GM23338 (cell line): Measurements from ENCODE around the gene TTC22.

Source experiments
- EZH2 ChIP-seq: fragments of 200-600 bp; sonication (generic); IDR thresholded peaks from one replicate; pipeline ENCODE4 v1.8.0; 2017; ENCODE audit warnings: antibody characterized with exemption, mild to moderate bottlenecking, low read depth; ENCODE audit not compliant: unreplicated experiment
- POLR2AphosphoS5 ChIP-seq: IDR thresholded peaks from 2 replicates; pipeline ENCODE4 v1.6.1; 2016; ENCODE audit warnings: antibody characterized with exemption, low read depth
- TF ChIP-seq, protein P1 (sequence below): IDR thresholded peaks from one replicate; pipeline ENCODE4 v1.6.1; 2018; ENCODE audit warnings: antibody characterized with exemption; ENCODE audit not compliant: unreplicated experiment
- TF ChIP-seq, protein P2 (sequence below), 2 experiments: fragments of 200-600 bp in 1 of 2; sonication (generic) in 1 of 2; conservative IDR thresholded peaks; 2 replicates each; pipeline versions ENCODE4 v1.5.1 to v1.6.1; 2016 to 2017; ENCODE audit warnings: antibody characterized with exemption in 2 of 2, low read depth in 2 of 2, mild to moderate bottlenecking in 2 of 2, moderate library complexity in 1 of 2

DNA sequence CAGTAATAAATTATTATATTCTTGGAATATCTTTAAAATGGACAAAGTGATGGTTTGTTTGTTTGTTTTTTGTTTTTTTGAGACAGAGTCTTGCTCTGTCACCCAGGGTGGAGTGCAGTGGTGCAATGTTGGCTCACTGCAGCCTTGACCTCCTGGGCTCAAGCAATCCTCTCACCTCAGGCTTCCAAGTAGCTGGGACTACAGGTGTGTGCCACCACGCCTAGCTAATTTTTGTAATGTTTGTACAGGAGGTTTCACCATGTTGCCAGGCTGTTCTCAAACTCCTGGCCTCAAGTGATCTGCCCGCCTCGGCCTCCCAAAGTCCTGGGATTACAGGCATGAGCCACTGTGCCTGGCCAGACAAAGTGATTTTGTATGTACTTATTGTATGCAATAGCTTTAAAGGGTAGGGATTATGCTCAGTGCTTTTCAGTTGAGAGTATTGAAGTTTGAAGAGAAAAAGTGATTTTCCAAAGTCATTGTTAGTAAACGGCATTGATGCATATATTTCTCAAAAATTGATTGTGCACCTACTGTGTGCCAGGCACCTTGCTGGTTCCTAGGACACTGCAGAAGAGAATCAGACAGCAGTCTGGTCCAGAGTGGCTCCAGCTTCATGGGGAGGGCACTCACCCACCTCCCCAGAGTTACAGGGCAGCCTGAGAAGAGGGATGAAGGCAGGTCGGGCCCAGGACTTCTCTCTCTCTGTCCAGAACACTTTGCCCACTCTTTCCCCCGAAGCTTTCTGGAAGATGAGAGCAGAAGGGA, 34.2 kb upstream of the TTC22 start:
- TF ChIP-seq, protein P1, sequence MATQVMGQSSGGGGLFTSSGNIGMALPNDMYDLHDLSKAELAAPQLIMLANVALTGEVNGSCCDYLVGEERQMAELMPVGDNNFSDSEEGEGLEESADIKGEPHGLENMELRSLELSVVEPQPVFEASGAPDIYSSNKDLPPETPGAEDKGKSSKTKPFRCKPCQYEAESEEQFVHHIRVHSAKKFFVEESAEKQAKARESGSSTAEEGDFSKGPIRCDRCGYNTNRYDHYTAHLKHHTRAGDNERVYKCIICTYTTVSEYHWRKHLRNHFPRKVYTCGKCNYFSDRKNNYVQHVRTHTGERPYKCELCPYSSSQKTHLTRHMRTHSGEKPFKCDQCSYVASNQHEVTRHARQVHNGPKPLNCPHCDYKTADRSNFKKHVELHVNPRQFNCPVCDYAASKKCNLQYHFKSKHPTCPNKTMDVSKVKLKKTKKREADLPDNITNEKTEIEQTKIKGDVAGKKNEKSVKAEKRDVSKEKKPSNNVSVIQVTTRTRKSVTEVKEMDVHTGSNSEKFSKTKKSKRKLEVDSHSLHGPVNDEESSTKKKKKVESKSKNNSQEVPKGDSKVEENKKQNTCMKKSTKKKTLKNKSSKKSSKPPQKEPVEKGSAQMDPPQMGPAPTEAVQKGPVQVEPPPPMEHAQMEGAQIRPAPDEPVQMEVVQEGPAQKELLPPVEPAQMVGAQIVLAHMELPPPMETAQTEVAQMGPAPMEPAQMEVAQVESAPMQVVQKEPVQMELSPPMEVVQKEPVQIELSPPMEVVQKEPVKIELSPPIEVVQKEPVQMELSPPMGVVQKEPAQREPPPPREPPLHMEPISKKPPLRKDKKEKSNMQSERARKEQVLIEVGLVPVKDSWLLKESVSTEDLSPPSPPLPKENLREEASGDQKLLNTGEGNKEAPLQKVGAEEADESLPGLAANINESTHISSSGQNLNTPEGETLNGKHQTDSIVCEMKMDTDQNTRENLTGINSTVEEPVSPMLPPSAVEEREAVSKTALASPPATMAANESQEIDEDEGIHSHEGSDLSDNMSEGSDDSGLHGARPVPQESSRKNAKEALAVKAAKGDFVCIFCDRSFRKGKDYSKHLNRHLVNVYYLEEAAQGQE = no peak
- TF ChIP-seq, protein P2, sequence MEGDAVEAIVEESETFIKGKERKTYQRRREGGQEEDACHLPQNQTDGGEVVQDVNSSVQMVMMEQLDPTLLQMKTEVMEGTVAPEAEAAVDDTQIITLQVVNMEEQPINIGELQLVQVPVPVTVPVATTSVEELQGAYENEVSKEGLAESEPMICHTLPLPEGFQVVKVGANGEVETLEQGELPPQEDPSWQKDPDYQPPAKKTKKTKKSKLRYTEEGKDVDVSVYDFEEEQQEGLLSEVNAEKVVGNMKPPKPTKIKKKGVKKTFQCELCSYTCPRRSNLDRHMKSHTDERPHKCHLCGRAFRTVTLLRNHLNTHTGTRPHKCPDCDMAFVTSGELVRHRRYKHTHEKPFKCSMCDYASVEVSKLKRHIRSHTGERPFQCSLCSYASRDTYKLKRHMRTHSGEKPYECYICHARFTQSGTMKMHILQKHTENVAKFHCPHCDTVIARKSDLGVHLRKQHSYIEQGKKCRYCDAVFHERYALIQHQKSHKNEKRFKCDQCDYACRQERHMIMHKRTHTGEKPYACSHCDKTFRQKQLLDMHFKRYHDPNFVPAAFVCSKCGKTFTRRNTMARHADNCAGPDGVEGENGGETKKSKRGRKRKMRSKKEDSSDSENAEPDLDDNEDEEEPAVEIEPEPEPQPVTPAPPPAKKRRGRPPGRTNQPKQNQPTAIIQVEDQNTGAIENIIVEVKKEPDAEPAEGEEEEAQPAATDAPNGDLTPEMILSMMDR (conservative IDR thresholded peaks at IDR 0.05; ENCODE audit: low read depth in 2 of 2) = no peak
- TF ChIP-seq EZH2 = no peak
- no peak for TF ChIP-seq POLR2AphosphoS5
